HEK293 (cell line): ENCODE data around the gene FRAS1.

Experiments used
- CTCF ChIA-PET: fragments of 350-600 bp; formaldehyde crosslinking; extraction: SDS; loops from one replicate; lab custom pipeline; 2021; ENCODE audit warnings: antibody characterized with exemption; lab: Yijun Ruan, JAX
- POLR2A ChIA-PET: fragments of 300-600 bp; formaldehyde crosslinking; extraction: SDS; loops from one replicate; lab custom pipeline; 2020; ENCODE audit warnings: antibody characterized with exemption, inconsistent platforms; lab: Yijun Ruan, JAX
- H3K27ac ChIP-seq: fragments of 200-500 bp; sonication (Bioruptor generic); 2 replicates; pipeline ENCODE4 v1.5.1; 2014; ENCODE audit warnings: low read depth, low read length, control low read depth, inconsistent platforms; ENCODE audit errors: extremely low read depth
- H3K36me3 ChIP-seq, 2 experiments: fragments of 200-500 bp in 1 of 2; sonication (Bioruptor generic) in 1 of 2; 1 replicate in 1 of 2; 2 replicates in 1 of 2; pipeline ENCODE4 v1.5.1; 2014 to 2017; ENCODE audit warnings: inconsistent platforms in 2 of 2, low read length in 2 of 2; ENCODE audit not compliant: control insufficient read depth in 2 of 2, insufficient read depth in 1 of 2
- H3K4me1 ChIP-seq: fragments of 200-500 bp; sonication (Bioruptor generic); 2 replicates; pipeline ENCODE4 v1.5.1; 2014; ENCODE audit warnings: mild to moderate bottlenecking, low read length, inconsistent platforms; ENCODE audit not compliant: control insufficient read depth, insufficient read depth
- H3K4me3 ChIP-seq: 2 replicates; pipeline ENCODE4 v1.5.1; 2011; ENCODE audit warnings: low read depth, mild to moderate bottlenecking, control low read depth, low read length, moderate library complexity
- H3K9me3 ChIP-seq: fragments of 200-500 bp; sonication (Bioruptor generic); 2 replicates; pipeline ENCODE4 v1.5.1; 2014; ENCODE audit warnings: low read depth, low read length, inconsistent platforms; ENCODE audit not compliant: control insufficient read depth, insufficient read depth
- GFI1B ChIP-seq: fragments of 450-650 bp; formaldehyde crosslinking; IDR thresholded peaks from 2 replicates; pipeline ENCODE4 v1.5.1; 2016; ENCODE audit warnings: missing biosample characterization, missing genetic modification characterization
- GLI4 ChIP-seq: fragments of 450-650 bp; formaldehyde crosslinking; IDR thresholded peaks from 2 replicates; pipeline ENCODE4 v1.5.1; 2016; ENCODE audit warnings: missing biosample characterization, missing genetic modification characterization
- KLF16 ChIP-seq: fragments of 450-650 bp; formaldehyde crosslinking; IDR thresholded peaks from 2 replicates; pipeline ENCODE4 v1.5.1; 2017; ENCODE audit warnings: missing biosample characterization, missing genetic modification characterization
- PRDM4 ChIP-seq: fragments of 450-650 bp; formaldehyde crosslinking; IDR thresholded peaks from 2 replicates; pipeline ENCODE4 v1.5.1; 2017; ENCODE audit warnings: missing biosample characterization, missing genetic modification characterization
- SP7 ChIP-seq: fragments of 450-650 bp; formaldehyde crosslinking; IDR thresholded peaks from 2 replicates; pipeline ENCODE4 v1.5.1; 2016; ENCODE audit warnings: missing biosample characterization, missing genetic modification characterization
- ZBTB8A ChIP-seq: fragments of 450-650 bp; formaldehyde crosslinking; IDR thresholded peaks from 2 replicates; pipeline ENCODE4 v1.5.1; 2016; ENCODE audit warnings: missing biosample characterization, missing genetic modification characterization
- ZFP37 ChIP-seq: fragments of 450-650 bp; formaldehyde crosslinking; IDR thresholded peaks from 2 replicates; pipeline ENCODE4 v1.5.1; 2016; ENCODE audit warnings: missing biosample characterization, missing genetic modification characterization
- ZNF16 ChIP-seq: fragments of 450-650 bp; formaldehyde crosslinking; IDR thresholded peaks from 2 replicates; pipeline ENCODE4 v1.5.1; 2016; ENCODE audit warnings: low read depth, missing biosample characterization, missing genetic modification characterization
- ZNF350 ChIP-seq: fragments of 450-650 bp; formaldehyde crosslinking; IDR thresholded peaks from 2 replicates; pipeline ENCODE4 v1.5.0; 2017; ENCODE audit warnings: missing biosample characterization, mild to moderate bottlenecking, missing genetic modification characterization
- ZNF37A ChIP-seq: fragments of 450-650 bp; IDR thresholded peaks from 2 replicates; pipeline ENCODE4 v1.5.1; 2018; ENCODE audit warnings: missing biosample characterization, missing genetic modification characterization
- ZNF514 ChIP-seq: fragments of 450-650 bp; formaldehyde crosslinking; IDR thresholded peaks from 2 replicates; pipeline ENCODE4 v1.5.1; 2016; ENCODE audit warnings: missing biosample characterization, missing genetic modification characterization
- ZNF518A ChIP-seq: fragments of 450-650 bp; formaldehyde crosslinking; conservative IDR thresholded peaks from 2 replicates; pipeline ENCODE4 v1.5.1; 2016; ENCODE audit warnings: low read depth, missing biosample characterization, missing genetic modification characterization
- ZNF600 ChIP-seq: fragments of 450-650 bp; formaldehyde crosslinking; IDR thresholded peaks from 2 replicates; pipeline ENCODE4 v1.5.1; 2016; ENCODE audit warnings: missing biosample characterization, missing genetic modification characterization
- ZNF610 ChIP-seq: fragments of 450-650 bp; formaldehyde crosslinking; IDR thresholded peaks from 2 replicates; pipeline ENCODE4 v1.5.1; 2016; ENCODE audit warnings: missing biosample characterization, missing genetic modification characterization, borderline replicate concordance
- ZNF785 ChIP-seq: fragments of 450-650 bp; formaldehyde crosslinking; IDR thresholded peaks from 2 replicates; pipeline ENCODE4 v1.5.1; 2016; ENCODE audit warnings: missing biosample characterization, missing genetic modification characterization
- ZSCAN18 ChIP-seq: fragments of 450-650 bp; formaldehyde crosslinking; IDR thresholded peaks from 2 replicates; pipeline ENCODE4 v1.5.1; 2016; ENCODE audit warnings: missing biosample characterization, missing genetic modification characterization
- TF ChIP-seq, protein P1 (sequence below): fragments of 450-650 bp; formaldehyde crosslinking; IDR thresholded peaks from 2 replicates; pipeline ENCODE4 v1.5.1; 2016; ENCODE audit warnings: missing biosample characterization, missing genetic modification characterization, low read depth
- TF ChIP-seq, protein P2 (sequence below): fragments of 450-650 bp; formaldehyde crosslinking; IDR thresholded peaks from 2 replicates; pipeline ENCODE4 v1.5.1; 2016; ENCODE audit warnings: missing biosample characterization, missing genetic modification characterization
- TF ChIP-seq, protein P3 (sequence below): fragments of 450-650 bp; formaldehyde crosslinking; IDR thresholded peaks from 2 replicates; pipeline ENCODE4 v1.5.1; 2016; ENCODE audit warnings: missing biosample characterization, missing genetic modification characterization

FRAS1 gene

DNA sequence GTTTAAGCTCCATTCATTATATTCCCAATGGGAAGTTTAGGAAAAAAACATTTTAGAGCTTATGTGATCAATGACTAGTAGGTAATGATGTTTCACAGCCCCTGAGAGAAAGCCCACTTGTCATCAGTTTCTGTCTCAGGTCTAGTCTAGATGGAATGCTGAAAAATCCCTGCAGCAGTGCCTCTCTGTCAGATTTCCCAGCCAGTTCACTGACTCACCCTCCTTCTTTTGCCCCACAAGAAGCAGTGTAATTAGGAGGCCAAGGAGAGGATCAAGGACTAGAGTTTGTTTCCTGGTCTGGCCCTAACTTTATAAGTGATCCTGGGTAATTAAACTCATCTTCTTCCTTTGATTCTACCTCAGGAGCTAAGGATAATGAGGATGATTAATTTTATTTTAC, 375.8 kb downstream of the FRAS1 start:
- Histone ChIP-seq H3K27ac (no peak overlapping the region), H3K4me1 (no peaks in the 10 kb centered on the region), H3K9me3 (no peaks in the 10 kb centered on the region), H3K4me3 (no peak overlapping the region), H3K36me3 (peaks cover 0 to 6% of the 10 kb centered on the region in 2 experiments; a peak in 1 of 3 replicates)
- POLR2A ChIA-PET: no interaction called here
- TF ChIP-seq ZNF600 (no peak), GLI4 (no peak), ZNF785 (tag by site-specific recombination) (no peak), ZNF514 (tag by site-specific recombination) (no peak), ZFP37 (tag by site-specific recombination) (no peak), ZNF16 (tag by site-specific recombination) (no peak), GFI1B (no peak), ZSCAN18 (tag by site-specific recombination) (no peak)
- TF ChIP-seq, protein P1, sequence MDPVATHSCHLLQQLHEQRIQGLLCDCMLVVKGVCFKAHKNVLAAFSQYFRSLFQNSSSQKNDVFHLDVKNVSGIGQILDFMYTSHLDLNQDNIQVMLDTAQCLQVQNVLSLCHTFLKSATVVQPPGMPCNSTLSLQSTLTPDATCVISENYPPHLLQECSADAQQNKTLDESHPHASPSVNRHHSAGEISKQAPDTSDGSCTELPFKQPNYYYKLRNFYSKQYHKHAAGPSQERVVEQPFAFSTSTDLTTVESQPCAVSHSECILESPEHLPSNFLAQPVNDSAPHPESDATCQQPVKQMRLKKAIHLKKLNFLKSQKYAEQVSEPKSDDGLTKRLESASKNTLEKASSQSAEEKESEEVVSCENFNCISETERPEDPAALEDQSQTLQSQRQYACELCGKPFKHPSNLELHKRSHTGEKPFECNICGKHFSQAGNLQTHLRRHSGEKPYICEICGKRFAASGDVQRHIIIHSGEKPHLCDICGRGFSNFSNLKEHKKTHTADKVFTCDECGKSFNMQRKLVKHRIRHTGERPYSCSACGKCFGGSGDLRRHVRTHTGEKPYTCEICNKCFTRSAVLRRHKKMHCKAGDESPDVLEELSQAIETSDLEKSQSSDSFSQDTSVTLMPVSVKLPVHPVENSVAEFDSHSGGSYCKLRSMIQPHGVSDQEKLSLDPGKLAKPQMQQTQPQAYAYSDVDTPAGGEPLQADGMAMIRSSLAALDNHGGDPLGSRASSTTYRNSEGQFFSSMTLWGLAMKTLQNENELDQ (tag by site-specific recombination): no peak
- CTCF ChIA-PET: no interaction called here

DNA sequence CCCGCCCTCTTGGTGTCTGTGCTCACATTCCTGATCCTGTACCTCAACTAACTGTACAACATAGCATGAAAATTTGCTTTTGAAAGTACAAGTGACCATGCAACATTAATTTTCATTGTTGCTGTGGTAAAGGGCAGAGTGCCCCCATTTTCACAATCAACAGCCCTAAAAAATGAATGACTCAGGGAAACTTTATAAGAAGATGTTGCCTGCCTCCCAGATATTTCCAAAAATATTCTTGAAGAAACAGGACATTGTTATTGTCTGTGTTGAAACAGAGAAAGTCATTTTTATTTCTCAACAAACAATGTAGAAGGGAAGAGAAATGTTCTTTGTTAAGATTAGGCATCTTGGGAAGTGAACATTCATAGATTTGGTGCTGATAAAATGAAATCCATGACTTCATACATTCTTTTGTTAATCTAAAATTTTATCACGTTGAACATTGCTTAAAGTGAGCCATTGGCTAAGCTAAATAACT, 380.5 kb downstream of the FRAS1 start:
- H3K9me3 ChIP-seq: no peaks in the 10 kb centered on the region
- no peak overlapping the region for H3K27ac ChIP-seq
- no peak overlapping the region for H3K4me3 ChIP-seq
- ChIA-PET CTCF (interaction anchor here (0.9 kb wide), 1 partner anchor 11 kb away, joined by 3 read pairs; no protein-coding TSS in a partner anchor), POLR2A (no interaction called here)
- TF ChIP-seq ZNF600 (no peak), KLF16 (tag by site-specific recombination) (no peak), PRDM4 (no peak), SP7 (no peak), ZNF350 (tag by site-specific recombination) (no peak)
- TF ChIP-seq, protein P2, sequence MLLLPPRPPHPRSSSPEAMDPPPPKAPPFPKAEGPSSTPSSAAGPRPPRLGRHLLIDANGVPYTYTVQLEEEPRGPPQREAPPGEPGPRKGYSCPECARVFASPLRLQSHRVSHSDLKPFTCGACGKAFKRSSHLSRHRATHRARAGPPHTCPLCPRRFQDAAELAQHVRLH (tag by site-specific recombination): no peak
- H3K4me1 ChIP-seq: no peaks in the 10 kb centered on the region
- peaks cover 0 to 7% of the 10 kb centered on the region in 2 experiments; a peak in 1 of 3 replicates for H3K36me3 ChIP-seq

GRCh38 chr4:78439328-78439727, 382.2 kb downstream of the FRAS1 start:
- Histone ChIP-seq H3K9me3 (no peaks in the 10 kb centered on the region), H3K27ac (no peak overlapping the region), H3K36me3 (peaks cover 0 to 7% of the 10 kb centered on the region in 2 experiments; a peak in 1 of 3 replicates), H3K4me3 (no peak overlapping the region), H3K4me1 (no peaks in the 10 kb centered on the region)
- CTCF ChIA-PET: no interaction called here
- POLR2A ChIA-PET: no interaction called here
- TF ChIP-seq ZNF610: no peak
- no peak for TF ChIP-seq ZNF350 (tag by site-specific recombination)
- TF ChIP-seq ZNF785 (tag by site-specific recombination): no peak
- TF ChIP-seq ZBTB8A (tag by site-specific recombination): no peak
- TF ChIP-seq, protein P3, sequence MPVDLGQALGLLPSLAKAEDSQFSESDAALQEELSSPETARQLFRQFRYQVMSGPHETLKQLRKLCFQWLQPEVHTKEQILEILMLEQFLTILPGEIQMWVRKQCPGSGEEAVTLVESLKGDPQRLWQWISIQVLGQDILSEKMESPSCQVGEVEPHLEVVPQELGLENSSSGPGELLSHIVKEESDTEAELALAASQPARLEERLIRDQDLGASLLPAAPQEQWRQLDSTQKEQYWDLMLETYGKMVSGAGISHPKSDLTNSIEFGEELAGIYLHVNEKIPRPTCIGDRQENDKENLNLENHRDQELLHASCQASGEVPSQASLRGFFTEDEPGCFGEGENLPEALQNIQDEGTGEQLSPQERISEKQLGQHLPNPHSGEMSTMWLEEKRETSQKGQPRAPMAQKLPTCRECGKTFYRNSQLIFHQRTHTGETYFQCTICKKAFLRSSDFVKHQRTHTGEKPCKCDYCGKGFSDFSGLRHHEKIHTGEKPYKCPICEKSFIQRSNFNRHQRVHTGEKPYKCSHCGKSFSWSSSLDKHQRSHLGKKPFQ (tag by site-specific recombination): no peak
- TF ChIP-seq ZNF37A (tag by site-specific recombination): no peak
- TF ChIP-seq ZNF518A: no peak
